ENCODE results near the gene ATAD2B. TPM values are rescaled to one million over a fixed set of nuclear protein-coding genes. Genes with fewer than 3 reads are reported as not detected.

Gene ATAD2B
- total RNA-seq: 22.2 and 22.9 TPM in 2 replicates

DNA sequence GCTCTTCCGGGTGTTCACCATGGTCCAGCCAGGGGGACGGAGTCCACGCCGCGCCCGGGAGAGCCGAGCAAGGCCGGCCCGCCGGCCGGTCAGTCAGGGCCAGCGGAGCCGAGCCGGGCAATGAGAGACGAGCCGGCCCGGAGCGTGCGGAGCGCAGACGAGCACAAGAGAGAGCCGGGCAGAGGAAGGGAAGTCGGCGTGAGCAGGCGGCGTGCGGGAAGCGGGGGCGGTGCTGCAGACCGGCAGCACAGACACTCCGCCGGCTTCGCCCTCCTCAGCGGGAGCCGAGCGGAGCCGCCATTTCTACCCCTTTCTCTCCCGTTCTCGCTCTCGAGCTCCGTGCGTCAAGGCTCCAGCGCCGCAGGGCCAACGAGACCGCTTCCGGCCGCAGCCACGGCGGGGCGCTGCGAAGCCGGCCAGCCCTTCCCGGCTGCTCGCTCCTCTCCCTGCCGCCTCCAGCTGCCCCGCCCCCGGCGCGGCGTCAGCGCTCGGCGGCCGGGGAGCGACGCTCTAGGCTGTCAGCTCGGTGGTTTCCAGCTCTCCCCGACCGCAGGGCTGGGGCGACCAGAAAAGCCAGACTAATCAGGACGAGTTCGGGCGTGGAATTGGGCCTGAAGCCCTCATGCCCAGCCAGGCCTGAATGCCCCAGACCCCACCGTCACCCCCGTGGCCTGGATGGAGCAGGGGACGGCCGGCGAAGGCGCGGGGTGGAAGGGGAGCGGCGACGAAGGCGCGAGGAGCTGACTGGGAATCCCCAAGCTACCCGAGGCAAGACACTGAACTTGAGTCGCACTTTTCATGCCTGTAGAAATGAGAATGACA lies at the start of gene ATAD2B:
ATAD2B (minus strand) TSS at position 374 of the 822 bp plus-strand sequence; CDS start at position 21, 353 bp downstream.

DNA sequence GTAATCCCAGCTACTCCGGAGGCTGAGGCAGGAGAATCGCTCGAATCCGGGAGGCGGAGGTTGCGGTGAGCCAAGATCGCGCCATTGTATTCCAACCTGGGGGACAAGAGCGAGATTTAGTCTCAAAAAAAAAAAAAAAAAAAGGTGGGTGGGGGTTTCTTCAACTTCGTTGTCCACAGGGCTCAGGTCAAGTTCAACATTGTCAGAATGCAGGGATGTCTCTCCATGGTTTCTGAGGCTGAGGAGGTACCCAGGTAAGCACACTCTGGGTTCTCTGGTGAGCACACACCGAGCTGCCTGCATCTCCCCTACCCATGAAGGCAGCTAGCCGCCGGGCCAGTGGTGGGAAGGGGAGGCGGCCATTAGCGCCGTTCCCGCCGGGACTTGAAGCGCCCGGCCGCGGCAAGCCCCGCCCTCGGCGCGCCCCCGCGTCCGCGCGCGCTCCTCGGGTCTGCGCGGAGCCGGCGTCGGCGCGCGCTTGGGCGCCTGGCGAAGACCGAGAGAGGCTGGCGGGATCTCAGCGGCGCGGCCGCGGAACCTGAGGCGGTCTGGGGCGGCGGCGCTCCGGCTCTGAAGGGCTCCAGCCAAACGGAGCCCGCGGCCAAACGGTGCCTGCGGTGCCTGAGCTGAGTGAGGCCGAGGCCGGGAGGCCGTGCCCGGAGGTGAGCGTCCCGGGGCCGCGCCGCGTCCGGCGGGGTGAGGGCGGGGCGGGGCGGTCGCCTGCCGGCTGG lies 13.2 kb upstream of the ATAD2B start, which contains the start of gene UBXN2A:
UBXN2A (plus strand) TSS at position 477 of the 731 bp plus-strand sequence. CDS start 17,852 bp downstream, outside the sequence.

Other genes with a start within 250 kb of the ATAD2B start
- gene UBXN2A, start 13.3 kb upstream of the ATAD2B start, total RNA-seq: 17.1 and 19.5 TPM in 2 replicates
- 0.13 TPM in 1 of 2 replicates, not detected in the other for gene MFSD2B, start 83.0 kb upstream of the ATAD2B start, total RNA-seq
- gene WDCP, start 120.3 kb upstream of the ATAD2B start, total RNA-seq: 10.1 and 14.8 TPM in 2 replicates
- gene FKBP1B, start 122.6 kb upstream of the ATAD2B start, total RNA-seq: 3.5 and 4.1 TPM in 2 replicates
- gene SF3B6, start 149.2 kb upstream of the ATAD2B start, total RNA-seq: 121 and 138 TPM in 2 replicates
- gene TP53I3, start 157.7 kb upstream of the ATAD2B start, total RNA-seq: 20.9 and 23.8 TPM in 2 replicates
- gene PFN4, start 196.2 kb upstream of the ATAD2B start, total RNA-seq: 0.52 and 0.65 TPM in 2 replicates
- gene FAM228B, start 196.3 kb upstream of the ATAD2B start, total RNA-seq: 17.9 and 21.4 TPM in 2 replicates
- 0.43 and 0.65 TPM in 2 replicates for gene FAM228A, start 247.9 kb upstream of the ATAD2B start, total RNA-seq